Neural progenitor cell (in vitro differentiated cells): ENCODE measurements around the gene SYNPO2L. TPM values are rescaled to one million over a fixed set of nuclear protein-coding genes. Genes with fewer than 3 reads are reported as not detected.
"Not testable (repeated sequence)": the region's sequence is repeated elsewhere in the genome, so short reads cannot be mapped to it uniquely, and the experiment has no call there.

Source experiments
- DNase-seq: peaks from one replicate; pipeline ENCODE4 v3.0.0-alpha.2; 2016; ENCODE audit warnings: low spot score
- H2AFZ ChIP-seq: fragments of 200-600 bp; sonication (generic); replicated peaks from 2 replicates; pipeline ENCODE4 v1.6.1; 2016; ENCODE audit warnings: antibody characterized with exemption
- H3F3A ChIP-seq: fragments of 200-600 bp; sonication (generic); 2 replicates; pipeline ENCODE4 v1.6.1; 2016; ENCODE audit warnings: antibody characterized with exemption, low read depth
- H3K27ac ChIP-seq: fragments of 200-600 bp; sonication (generic); 2 replicates; pipeline ENCODE4 v1.5.1; 2016; ENCODE audit warnings: mild to moderate bottlenecking
- H3K27me3 ChIP-seq: fragments of 200-600 bp; sonication (generic); 2 replicates; pipeline ENCODE4 v1.6.1; 2016; ENCODE audit warnings: mild to moderate bottlenecking, moderate library complexity
- H3K36me3 ChIP-seq: fragments of 200-600 bp; sonication (generic); 2 replicates; pipeline ENCODE4 v1.5.1; 2016
- H3K4me1 ChIP-seq: fragments of 200-600 bp; sonication (generic); 2 replicates; pipeline ENCODE4 v1.6.1; 2016; ENCODE audit warnings: mixed run types
- H3K4me2 ChIP-seq: fragments of 200-600 bp; sonication (generic); 2 replicates; pipeline ENCODE4 v1.6.1; 2016
- H3K4me3 ChIP-seq: fragments of 200-600 bp; sonication (generic); 2 replicates; pipeline ENCODE4 v1.5.1; 2016
- H3K79me2 ChIP-seq: fragments of 200-600 bp; sonication (generic); 2 replicates; pipeline ENCODE4 v1.6.1; 2016; ENCODE audit warnings: low read depth
- H3K9ac ChIP-seq: fragments of 200-600 bp; sonication (generic); 2 replicates; pipeline ENCODE4 v1.6.1; 2016
- H3K9me3 ChIP-seq: fragments of 200-600 bp; sonication (generic); 2 replicates; pipeline ENCODE4 v1.5.1; 2016; ENCODE audit warnings: low read depth
- H4K20me1 ChIP-seq: fragments of 200-600 bp; sonication (generic); 2 replicates; pipeline ENCODE4 v1.6.1; 2016; ENCODE audit warnings: low read depth
- H3K27ac Mint-ChIP-seq: 3 replicates; pipeline ENCODE4 v1.8.0; 2021; ENCODE audit warnings: mixed read lengths
- H3K27me3 Mint-ChIP-seq: 2 replicates; pipeline ENCODE4 v1.8.0; 2022; ENCODE audit warnings: low read depth, mild to moderate bottlenecking, inconsistent platforms, moderate library complexity, mixed read lengths; ENCODE audit not compliant: insufficient read depth
- H3K36me3 Mint-ChIP-seq: 3 replicates; pipeline ENCODE4 v1.8.0; 2021; ENCODE audit warnings: mixed read lengths
- H3K4me1 Mint-ChIP-seq: 3 replicates; pipeline ENCODE4 v1.8.0; 2021; ENCODE audit warnings: mixed read lengths
- H3K4me3 Mint-ChIP-seq: 3 replicates; pipeline ENCODE4 v1.8.0; 2021; ENCODE audit warnings: mild to moderate bottlenecking, moderate library complexity, mixed read lengths
- H3K9me3 Mint-ChIP-seq: 3 replicates; pipeline ENCODE4 v1.8.0; 2020; ENCODE audit warnings: mixed read lengths
- total RNA-seq: library from RNA; depleted of rRNA; stranded (reverse); fragments of >200 nt; gene quantifications from 2 replicates; pipeline ENCODE4 v1.2.3, GENCODE V29; 2015; ENCODE audit warnings: low replicate concordance

Gene SYNPO2L
- total RNA-seq, 1 donor from 2014 or later = 0.13 TPM

DNA sequence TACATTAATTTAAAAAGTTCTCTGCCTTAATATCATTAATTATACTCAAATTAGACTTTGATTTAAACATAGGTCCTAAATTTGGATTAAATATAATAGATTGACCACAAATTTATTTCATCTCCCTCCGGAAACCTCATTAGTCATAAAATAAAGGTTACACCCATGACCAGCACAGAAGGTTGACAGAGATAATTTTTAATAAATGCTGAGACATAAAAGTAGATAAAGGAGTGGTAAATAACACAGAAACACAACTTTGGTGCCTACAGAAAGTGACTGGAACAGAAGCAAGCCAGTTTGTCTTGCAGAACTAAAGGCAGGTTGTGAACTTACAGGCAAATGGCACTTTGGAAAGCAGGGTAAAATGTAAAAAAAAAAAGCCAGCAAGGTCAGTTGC, 31.8 kb upstream of the SYNPO2L start:
- not testable (repeated sequence) for H3K9me3 Mint-ChIP-seq, H3K36me3 Mint-ChIP-seq, H3K4me3 ChIP-seq, H3K79me2 ChIP-seq, H3K4me2 ChIP-seq, H3K4me1 Mint-ChIP-seq, H3K36me3 ChIP-seq, H3K27ac ChIP-seq, DNase-seq, H3K9ac ChIP-seq, H4K20me1 ChIP-seq, H3K27me3 ChIP-seq, H3F3A ChIP-seq, H3K27me3 Mint-ChIP-seq, H3K4me3 Mint-ChIP-seq, H3K27ac Mint-ChIP-seq, H3K9me3 ChIP-seq, H2AFZ ChIP-seq, H3K4me1 ChIP-seq

DNA sequence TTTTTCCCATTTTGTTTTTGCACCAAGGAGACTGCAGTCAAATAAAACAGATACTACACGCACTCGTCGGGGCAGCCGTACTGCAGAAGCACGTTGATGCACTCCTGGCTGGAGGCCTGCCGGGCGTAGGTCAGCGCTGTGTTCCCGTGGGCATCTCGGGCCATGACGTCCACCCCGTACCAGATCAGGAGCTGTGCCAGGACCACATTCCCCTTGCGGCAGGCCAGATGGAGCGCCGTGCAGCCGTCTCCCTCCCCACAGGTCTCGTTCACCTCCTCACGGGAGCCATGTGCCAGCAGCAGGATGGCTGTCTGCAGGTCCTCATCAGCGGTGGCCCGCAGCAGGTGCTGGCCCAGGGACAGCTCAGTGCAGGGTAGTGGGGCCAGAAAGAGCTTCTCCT, 18.7 kb upstream of the SYNPO2L start:
- not testable (repeated sequence) for H3K4me2 ChIP-seq, H3K4me3 ChIP-seq, H3K27ac Mint-ChIP-seq, H3K27me3 Mint-ChIP-seq, H3K9me3 ChIP-seq, DNase-seq, H3K79me2 ChIP-seq, H3K9ac ChIP-seq, H4K20me1 ChIP-seq, H3K27ac ChIP-seq, H3K4me1 Mint-ChIP-seq, H2AFZ ChIP-seq, H3K36me3 Mint-ChIP-seq, H3K36me3 ChIP-seq, H3K9me3 Mint-ChIP-seq, H3F3A ChIP-seq, H3K4me3 Mint-ChIP-seq, H3K4me1 ChIP-seq, H3K27me3 ChIP-seq

DNA sequence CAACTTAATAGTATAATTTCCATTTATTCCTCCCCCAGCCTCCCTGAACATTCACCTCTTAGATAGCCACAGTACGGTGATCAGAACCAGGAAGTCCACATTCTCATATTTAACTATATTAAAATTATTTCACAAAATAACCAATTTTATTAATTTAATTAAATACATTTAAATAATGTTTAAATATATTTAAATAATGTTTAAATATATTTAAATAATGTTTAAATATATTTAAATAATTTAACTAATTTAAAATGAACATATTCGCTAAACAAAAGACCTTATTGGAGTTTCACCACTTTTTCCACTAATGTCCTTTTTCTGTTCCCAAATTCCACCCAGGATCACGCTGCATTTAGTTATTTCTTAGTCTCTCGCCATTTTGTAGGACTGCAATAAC, 12.5 kb upstream of the SYNPO2L start:
- not testable (repeated sequence) for H3K36me3 Mint-ChIP-seq, H3K27ac Mint-ChIP-seq

DNA sequence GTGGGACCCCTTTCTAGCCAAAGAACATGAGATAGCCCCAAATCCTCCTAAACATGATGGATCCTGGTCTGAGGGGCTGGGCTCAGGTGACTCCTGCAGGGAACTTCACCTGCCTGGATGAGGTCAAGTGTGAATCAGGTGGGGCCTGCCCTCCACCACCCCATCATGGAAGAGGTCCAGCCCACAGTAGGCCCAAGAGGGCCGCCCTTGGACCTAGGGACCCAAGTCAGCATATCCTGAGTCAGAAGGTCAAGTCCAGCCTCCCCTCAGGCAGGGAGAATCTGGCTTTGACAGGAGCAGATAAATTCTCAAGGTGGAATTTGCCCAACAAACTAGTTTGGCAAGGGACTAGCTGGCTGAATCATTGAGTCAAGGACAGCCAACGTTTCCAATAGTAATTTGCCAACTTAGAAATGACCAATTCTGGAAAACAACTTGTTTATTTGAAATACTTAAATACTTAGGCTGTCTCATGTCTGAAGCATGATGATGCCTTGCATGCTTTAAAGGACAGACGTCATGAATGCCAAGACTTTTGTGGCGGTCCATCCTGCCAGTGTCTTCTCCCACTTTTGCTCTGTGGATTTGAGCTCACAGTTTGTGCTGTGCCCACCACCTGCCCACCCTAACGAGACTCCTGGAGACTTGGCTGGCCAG, 10.5 kb upstream of the SYNPO2L start:
- H4K20me1 ChIP-seq, H3K27ac Mint-ChIP-seq, H3F3A ChIP-seq, H3K4me2 ChIP-seq, H3K4me1 Mint-ChIP-seq, H3K9ac ChIP-seq, H2AFZ ChIP-seq, H3K4me3 Mint-ChIP-seq, H3K27me3 ChIP-seq, H3K79me2 ChIP-seq, H3K27me3 Mint-ChIP-seq, H3K36me3 ChIP-seq, H3K4me3 ChIP-seq, H3K9me3 ChIP-seq, H3K36me3 Mint-ChIP-seq, H3K27ac ChIP-seq, H3K9me3 Mint-ChIP-seq, H3K4me1 ChIP-seq, DNase-seq: not testable (repeated sequence)

More for the DNA sequence above, 12.5 kb upstream of the SYNPO2L start:
- not testable (repeated sequence) for H3K27ac ChIP-seq, H4K20me1 ChIP-seq, H3K9me3 ChIP-seq, H3K27me3 Mint-ChIP-seq, H3K27me3 ChIP-seq, H3K4me1 Mint-ChIP-seq, DNase-seq, H3K4me3 Mint-ChIP-seq, H3F3A ChIP-seq, H3K79me2 ChIP-seq, H3K4me2 ChIP-seq, H2AFZ ChIP-seq, H3K9me3 Mint-ChIP-seq, H3K36me3 ChIP-seq, H3K9ac ChIP-seq, H3K4me3 ChIP-seq, H3K4me1 ChIP-seq

DNA sequence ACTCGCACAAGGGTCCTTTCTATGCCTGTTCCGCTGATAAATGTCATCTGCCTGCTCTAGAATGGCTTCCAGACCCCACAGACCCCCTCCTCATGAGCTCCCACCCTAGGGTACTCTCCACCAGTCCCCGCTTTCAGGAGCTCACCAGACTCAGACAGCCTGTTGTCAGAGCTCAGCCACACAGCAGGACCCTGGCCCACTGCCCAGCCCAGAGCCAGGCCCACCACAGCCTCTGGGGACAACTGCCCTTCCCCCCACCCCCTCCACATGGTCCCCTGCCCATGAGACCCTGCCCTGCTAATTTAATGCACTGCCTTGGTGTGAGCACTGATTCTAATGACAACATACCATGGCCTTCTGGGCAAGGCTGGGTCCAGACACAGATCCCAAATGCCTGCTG, 9.8 kb upstream of the SYNPO2L start:
- not testable (repeated sequence) for H3K9ac ChIP-seq, H3K4me2 ChIP-seq, H3K4me1 ChIP-seq, H3K4me3 ChIP-seq, DNase-seq, H3K27ac ChIP-seq, H3K9me3 ChIP-seq, H3K27me3 ChIP-seq, H4K20me1 ChIP-seq, H3F3A ChIP-seq, H3K4me1 Mint-ChIP-seq, H3K9me3 Mint-ChIP-seq, H3K4me3 Mint-ChIP-seq, H3K79me2 ChIP-seq, H3K27ac Mint-ChIP-seq, H2AFZ ChIP-seq, H3K36me3 Mint-ChIP-seq, H3K36me3 ChIP-seq, H3K27me3 Mint-ChIP-seq

DNA sequence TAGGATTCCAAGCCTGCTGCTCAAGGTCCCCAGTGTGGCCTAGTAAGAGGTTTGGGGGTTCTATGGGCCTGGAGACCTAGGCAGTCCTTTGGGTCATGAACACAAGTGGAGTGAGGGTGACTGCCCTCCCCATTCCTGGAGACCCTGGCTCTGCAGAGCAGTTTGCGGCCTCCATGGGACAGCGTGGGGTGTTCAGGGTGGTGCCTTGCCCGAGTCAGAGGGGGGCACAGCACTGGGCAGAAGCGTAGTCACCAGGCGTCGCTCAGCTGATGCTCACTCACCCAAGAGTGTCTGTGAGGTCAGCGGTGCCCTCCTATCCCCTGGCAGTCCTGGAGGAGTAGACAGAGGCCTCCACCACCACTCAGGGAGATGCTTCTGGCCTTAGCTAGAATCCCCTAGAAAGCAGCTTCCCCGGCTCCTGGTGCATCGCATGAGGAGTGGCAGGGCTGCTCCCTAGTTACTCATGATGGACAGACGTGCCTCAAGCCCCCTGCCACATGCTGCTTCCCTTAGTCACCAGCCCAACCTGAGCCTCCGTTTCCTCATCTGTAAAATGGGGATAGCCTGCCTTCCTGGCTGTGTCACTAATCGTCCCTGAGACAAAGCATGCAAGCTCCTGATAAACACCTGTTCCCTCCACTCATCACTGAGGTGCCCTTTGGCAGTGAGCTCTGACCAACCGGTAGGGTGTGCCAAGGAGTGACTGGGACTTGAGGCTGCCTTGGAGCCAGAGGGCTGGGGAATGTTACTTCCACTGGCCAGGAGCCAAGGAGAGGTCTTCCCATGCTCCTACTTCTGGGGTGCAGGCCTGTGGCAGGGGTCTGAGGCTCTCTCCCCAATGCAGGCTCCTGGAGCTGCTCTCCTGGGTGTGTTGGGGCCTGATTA, 8.6 kb upstream of the SYNPO2L start:
- H3K9me3 ChIP-seq, H3K4me3 Mint-ChIP-seq: not testable (repeated sequence)

DNA sequence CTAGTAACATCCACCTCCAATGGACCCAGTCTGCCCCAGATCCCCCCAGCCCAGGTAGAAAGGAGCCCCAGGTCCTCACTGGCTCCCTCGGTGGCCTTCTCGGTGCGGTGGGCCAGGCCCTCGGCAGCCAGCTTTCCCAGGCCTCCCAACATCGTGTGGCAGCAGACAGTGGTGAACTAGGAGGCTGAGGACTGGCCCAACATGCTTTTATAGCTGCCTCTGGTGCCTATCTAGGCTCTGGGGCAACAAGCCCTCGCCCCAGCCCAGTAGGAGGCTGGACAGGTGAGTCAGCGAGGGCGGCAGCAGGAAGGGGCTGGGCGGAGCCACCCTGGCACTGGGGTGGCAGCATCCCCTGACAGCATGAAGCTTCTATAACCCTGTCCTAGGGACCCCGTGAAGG, 7.8 kb upstream of the SYNPO2L start:
- H3K36me3 Mint-ChIP-seq, DNase-seq, H3F3A ChIP-seq, H3K9me3 Mint-ChIP-seq, H3K36me3 ChIP-seq, H3K9me3 ChIP-seq, H3K27ac Mint-ChIP-seq, H2AFZ ChIP-seq, H3K4me3 Mint-ChIP-seq, H3K9ac ChIP-seq, H3K4me2 ChIP-seq, H3K27me3 Mint-ChIP-seq, H3K4me1 Mint-ChIP-seq, H3K27me3 ChIP-seq, H3K27ac ChIP-seq, H3K4me3 ChIP-seq, H3K79me2 ChIP-seq, H4K20me1 ChIP-seq, H3K4me1 ChIP-seq: not testable (repeated sequence)

More for the DNA sequence above, 8.6 kb upstream of the SYNPO2L start:
- H3K27me3 Mint-ChIP-seq, H3K27ac ChIP-seq, H3K4me2 ChIP-seq, H3K27ac Mint-ChIP-seq, H3K9ac ChIP-seq, H3K4me3 ChIP-seq, H3K36me3 ChIP-seq, H3K27me3 ChIP-seq, H4K20me1 ChIP-seq, H3K4me1 ChIP-seq, H3K9me3 Mint-ChIP-seq, H3F3A ChIP-seq, H3K4me1 Mint-ChIP-seq, DNase-seq, H3K36me3 Mint-ChIP-seq, H3K79me2 ChIP-seq, H2AFZ ChIP-seq: not testable (repeated sequence)

DNA sequence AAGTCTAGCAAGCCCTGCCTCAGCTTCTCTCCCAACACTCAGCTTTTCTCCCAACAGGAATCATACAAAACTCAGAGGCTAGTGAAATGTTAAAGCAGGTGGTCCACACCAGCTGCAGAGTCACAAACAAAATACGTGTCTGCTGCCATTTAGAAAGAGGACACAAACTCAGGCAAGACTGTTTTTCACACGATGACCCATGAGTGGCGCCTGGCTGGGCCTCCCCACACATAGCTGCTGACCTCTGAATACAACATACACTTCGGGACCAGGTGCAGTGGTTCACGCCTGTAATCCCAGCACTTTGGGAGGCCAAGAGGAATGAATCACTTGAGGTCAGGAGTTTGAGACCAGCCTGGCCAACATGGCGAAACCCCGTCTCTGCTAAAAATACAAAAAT, 6.9 kb upstream of the SYNPO2L start:
- not testable (repeated sequence) for H3K4me1 ChIP-seq, DNase-seq, H3K27me3 ChIP-seq, H3K4me1 Mint-ChIP-seq, H3K27me3 Mint-ChIP-seq, H3K79me2 ChIP-seq, H3K36me3 ChIP-seq, H3K4me3 ChIP-seq, H3K4me3 Mint-ChIP-seq, H3F3A ChIP-seq, H3K9ac ChIP-seq, H3K4me2 ChIP-seq, H3K36me3 Mint-ChIP-seq, H3K27ac ChIP-seq, H3K9me3 ChIP-seq, H2AFZ ChIP-seq, H4K20me1 ChIP-seq, H3K9me3 Mint-ChIP-seq
- H3K27ac Mint-ChIP-seq = peak overlapping the region; percentile 64
